ENCODE results near the gene ENOX1.
"Not testable (repeated sequence)": the region's sequence is repeated elsewhere in the genome, so short reads cannot be mapped to it uniquely, and the experiment has no call there.

The ENOX1 gene

DNA sequence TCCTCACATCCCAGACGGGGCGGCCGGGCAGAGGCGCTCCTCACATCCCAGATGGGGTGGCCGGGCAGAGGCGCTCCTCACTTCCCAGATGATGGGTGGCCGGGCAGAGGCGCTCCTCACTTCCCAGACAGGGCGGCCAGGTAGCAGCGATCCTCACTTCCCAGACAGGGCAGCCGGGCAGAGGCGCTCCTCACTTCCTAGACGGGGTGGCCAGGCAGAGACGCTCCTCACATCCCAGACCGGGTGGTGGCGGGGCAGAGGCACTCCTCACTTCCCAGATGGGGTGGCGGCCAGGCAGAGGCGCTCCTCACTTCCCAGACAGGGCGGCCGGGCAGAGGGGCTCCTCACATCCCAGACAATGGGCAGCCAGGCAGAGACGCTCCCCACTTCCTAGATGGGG lies 370.4 kb downstream of the ENOX1 start:
- not testable (repeated sequence) for DNase-seq

DNA sequence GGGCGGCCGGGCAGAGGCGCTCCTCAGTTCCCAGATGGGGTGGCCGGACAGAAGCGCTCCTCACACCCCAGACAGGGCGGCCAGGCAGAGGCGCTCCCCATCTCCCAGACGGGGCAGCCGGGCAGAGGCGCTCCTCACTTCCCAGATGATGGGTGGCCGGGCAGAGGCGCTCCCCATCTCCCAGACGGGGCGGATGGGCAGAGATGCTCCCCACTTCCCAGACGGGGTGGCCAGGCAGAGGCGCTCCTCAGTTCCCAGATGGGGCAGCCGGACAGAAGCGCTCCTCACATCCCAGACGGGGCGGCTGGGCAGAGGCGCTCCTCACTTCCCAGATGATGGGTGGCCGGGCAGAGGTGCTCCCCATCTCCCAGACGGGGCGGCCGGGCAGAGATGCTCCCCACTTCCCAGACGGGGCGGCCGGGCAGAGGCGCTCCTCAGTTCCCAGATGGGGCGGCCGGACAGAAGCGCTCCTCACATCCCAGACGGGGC lies 370.8 kb downstream of the ENOX1 start:
- DNase-seq: not testable (repeated sequence)

GRCh38 chr13:43414111-43414510 lies 372.7 kb downstream of the ENOX1 start:
- no peak for DNase-seq

DNA sequence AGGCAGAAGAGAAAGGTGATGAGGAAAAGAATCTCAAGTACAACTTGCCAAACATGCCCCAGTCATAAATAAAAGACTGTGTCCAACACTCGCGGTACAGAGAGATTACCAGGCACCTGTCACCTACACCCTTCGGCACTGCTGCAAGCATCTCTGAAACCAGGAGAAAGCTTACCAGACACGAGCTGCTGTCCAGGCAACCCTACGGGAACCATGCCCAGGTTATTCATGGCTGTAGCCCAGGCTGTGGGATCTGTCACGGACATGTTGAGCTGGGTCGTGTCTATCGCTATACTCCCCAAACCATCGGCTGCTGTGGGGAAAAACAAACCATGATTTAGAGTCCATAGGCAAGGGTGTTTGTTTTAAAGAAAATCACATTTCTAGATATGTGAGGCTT lies 375.0 kb downstream of the ENOX1 start:
- DNase-seq: no peak

- no peak for DNase-seq
These were observed 375.6 kb downstream of the ENOX1 start for GRCh38 chr13:43411211-43411610.

DNA sequence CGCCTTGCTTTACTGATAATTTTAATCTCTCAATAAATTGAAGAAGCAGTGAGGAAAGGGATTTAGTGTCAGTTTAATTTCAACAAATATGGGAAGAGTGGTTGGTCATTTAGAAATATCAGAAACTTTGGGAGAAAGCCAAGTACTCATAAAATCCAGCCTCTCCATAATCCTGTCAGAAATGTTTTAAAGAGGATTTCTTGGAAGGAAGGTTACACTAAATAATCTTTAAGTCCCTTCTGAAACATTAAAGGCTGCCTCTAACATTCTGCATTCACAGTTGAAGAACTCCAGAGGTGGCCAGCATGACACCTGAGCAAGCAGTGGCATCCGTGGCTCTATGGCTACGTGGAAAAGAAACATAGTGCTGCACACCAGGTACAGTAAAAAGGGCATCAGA lies 378.5 kb downstream of the ENOX1 start:
- DNase-seq: no peak

GRCh38 chr13:43407023-43407581 lies 379.7 kb downstream of the ENOX1 start:
- DNase-seq: no peak

GRCh38 chr13:43405457-43405856 lies 381.3 kb downstream of the ENOX1 start:
- no peak for DNase-seq

GRCh38 chr13:43402380-43402779 lies 384.4 kb downstream of the ENOX1 start:
- DNase-seq: no peak

GRCh38 chr13:43401361-43401760 lies 385.4 kb downstream of the ENOX1 start:
- DNase-seq: no peak

DNA sequence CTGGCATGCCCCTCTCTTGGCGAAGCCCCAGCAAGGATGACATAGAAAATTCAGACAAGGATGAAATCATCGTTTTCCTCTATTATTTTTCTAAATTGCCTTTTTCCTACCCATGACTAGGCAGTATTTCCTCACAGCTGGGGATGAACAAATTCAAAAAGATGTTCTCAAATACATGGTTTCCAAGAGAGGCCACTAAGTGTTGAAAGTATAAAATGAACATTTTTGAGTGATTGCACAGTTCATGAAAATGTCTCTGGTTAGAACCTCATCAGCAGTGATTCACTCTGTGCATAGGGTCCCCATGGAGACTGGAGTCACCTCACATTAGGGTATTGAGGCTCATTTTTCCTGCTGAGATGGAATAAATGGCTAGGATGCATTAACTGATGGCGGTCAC lies 389.7 kb downstream of the ENOX1 start:
- no peak for DNase-seq

DNA sequence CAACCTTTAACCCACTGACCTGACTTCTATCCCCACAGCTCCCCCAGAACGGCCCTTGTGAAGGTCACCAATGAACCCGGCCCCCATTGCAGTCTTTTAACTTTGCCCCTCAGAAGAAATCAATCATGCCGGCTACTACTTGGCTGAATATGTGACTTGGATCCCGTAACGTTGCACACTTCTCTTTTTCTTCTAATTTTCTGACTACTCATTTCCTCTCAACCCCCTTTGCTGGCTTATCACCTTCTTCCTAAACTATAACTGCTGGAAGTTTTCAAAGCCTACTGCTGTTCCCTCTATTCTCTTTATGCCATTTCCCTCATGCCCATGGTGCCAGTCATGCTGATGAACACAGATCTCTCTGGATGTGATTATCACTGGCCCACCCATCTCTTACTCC lies 395.7 kb downstream of the ENOX1 start:
- DNase-seq: no peak

GRCh38 chr13:43390619-43391018 lies 396.2 kb downstream of the ENOX1 start:
- DNase-seq: no peak

DNA sequence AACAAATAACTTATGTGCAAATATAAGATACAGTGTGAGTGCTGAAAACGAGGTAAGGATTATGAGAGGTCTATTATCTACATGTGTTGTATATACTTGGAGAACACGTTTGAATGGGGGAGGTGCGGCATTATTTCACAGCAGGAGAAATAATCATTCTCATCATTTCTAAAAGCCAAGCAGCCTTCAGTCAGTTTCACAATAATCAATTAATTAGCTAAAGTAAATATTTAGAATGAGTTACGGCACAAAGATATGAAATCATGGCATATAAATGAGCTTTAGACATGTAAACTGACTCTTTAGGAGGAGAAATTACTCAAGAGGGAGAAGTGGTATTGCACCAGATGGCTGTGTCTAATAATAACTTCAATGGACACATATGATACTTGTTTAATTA lies 396.8 kb downstream of the ENOX1 start:
- DNase-seq: no peak

DNA sequence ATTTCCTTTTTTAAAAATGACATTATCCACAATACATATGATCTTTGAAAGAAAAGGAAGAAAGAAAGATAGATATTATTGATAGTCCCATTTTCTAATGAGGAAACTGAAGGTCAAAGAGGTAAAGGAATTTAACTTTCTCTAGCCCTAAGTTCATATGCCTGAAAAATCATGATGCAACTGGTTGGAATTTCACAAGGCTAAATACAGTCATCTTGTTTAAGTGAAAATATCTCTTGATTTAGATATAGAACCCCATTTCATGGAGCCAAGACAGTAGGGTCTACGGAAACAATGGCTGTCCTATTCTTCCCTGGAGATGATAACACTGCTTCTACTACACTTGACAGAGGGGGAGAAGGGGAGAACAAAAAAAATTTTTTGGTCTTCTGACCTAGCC lies 397.2 kb downstream of the ENOX1 start:
- DNase-seq: no peak

DNA sequence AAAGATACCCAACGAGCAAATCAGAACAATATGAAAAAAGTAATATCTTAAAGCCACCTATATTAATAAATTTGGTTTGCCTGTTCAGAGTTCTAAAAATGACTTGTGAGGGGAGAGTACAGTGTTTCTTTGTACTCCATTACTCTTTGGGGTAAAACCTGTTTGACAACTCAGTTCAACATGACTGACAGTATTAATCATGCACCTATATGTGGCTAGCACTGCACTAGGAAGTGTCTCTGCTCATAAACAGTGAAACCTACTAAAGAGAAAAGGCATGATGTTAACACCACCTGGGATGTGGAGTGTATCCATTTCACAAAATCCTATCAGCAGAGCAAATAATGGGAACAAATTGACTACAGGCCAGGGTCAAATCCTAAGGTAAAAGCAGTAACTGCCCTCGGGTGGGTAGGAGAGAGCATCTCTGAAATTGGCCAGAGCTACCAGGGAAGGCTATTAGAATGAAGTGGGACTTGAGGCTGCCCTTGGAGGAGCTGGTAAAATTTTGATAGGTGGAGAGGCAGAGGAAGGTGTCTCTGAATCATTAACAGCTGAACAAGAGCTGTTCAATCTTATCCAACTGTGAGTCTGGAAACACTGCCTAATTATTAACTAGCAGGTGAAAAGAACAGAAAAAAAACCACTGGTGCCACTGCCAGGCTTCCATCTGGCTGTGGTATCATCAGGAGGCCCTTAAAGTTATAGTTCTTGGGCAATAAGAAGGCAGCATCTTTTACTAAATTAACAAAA lies 398.3 kb downstream of the ENOX1 start:
- no peak for DNase-seq

DNA sequence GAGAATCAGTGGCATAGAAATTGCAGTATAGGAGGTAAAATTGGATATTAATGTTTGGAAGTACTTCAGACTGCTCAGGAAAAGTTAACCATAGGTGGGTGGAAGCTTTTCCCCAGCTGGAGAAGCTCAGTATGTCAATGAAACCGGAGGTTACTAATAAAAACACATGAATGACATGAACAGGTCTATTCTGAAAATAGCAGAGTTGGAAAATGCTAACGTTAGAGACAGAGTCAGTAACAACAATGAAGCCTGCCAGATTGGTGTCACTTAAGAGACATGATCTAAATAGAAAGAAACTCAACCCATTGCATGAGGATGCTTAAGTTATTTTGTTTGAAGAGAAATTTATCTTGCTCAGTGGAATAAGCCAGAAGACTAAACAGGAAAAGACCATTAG lies 398.9 kb downstream of the ENOX1 start:
- no peak for DNase-seq

- DNase-seq: no peak
These were observed 403.1 kb downstream of the ENOX1 start for GRCh38 chr13:43383498-43384165.

GRCh38 chr13:43379738-43380137 lies 407.0 kb downstream of the ENOX1 start:
- DNase-seq: no peak

- DNase-seq: no peak
These were observed 408.8 kb downstream of the ENOX1 start for GRCh38 chr13:43377973-43378372.

GRCh38 chr13:43377149-43377548 lies 409.6 kb downstream of the ENOX1 start:
- DNase-seq: no peak

DNA sequence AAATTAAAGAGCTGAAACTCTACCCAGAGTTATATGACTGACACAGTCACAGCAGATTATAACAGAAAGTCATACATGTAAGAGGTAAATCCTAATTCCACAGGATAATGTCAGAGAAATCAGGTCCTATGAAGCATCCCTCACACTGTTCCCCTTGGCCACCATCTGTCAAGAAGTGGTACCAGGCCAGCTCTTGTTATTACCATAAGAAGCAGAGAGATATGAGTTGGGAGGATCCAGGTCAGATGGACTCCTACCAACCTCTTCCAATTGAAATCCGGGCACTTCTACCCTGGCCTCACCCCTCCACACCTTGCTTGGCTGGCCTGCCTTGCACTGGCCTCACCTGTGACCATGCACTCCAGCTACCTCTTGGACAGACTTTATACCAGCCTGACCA lies 410.2 kb downstream of the ENOX1 start:
- no peak for DNase-seq

DNA sequence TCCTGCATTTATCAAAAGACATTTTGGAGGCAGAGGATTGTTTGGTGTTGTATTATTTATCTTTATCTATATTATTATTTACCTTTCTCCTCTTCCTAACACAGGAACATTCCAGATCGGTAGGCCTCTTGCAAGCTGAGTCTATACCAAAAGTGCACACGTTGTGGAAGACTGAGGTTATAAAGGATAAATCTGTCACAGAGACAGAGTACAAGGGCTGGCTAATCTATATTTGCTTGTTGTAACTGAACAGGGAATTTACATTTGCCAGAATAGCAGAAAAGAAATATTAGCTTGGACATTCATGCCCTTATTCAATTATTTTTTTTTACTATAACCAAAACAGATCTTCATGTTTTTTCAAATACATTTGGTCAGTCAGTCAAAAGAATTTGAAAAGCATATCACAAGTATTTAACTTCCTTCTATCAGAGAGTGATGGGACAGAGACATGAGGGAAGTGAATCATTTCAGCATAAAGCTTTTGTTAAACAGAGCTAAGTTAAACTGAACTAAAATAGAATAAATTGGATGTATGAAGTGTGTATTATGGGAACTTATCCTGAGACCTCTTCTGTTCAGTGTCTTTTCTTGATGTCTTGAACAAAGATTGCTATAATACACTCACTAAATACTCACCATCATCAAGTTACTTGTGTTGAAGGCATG lies 410.8 kb downstream of the ENOX1 start:
- DNase-seq: no peak

GRCh38 chr13:43374621-43375020 lies 412.2 kb downstream of the ENOX1 start:
- no peak for DNase-seq
